Measurements from ENCODE around the gene OSBPL10. TPM values are rescaled to one million over a fixed set of nuclear protein-coding genes. Genes with fewer than 3 reads are reported as not detected.

The OSBPL10 gene
- total and polyA plus RNA-seq, 4 donors = 3.9 to 33.0 (median 13.1) TPM

DNA sequence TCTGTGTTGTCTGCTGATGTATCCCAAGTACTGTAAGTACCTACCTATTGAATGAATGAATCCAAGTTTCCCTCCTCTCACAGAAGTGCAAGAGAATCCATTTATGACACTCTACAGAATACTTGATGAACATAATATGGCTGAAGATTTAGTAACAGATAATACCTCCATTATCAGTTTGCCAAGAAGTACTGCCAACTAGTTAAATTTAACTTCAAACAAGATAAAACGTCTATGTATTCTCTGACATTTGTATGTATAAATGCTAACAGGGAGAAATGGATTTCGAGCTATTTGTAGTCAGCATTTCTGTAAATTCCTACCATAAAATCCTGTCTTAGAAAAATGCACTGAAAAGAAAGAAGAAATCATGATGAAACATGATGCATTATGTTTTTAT is 230.7 kb downstream of the OSBPL10 start:
- DNase-seq (no peak), ATAC-seq (ENCODE audit: insufficient read depth, low FRiP score) (no peak)
- Histone ChIP-seq H3K4me3 (no peak overlapping the region), H3K27me3 (ENCODE audit: control insufficient read depth in 3 of 3, insufficient read depth in 3 of 3, low read length in 2 of 3) (no peaks in the 10 kb centered on the region), H3K9ac (ENCODE audit: insufficient read depth in 1 of 2, low read length in 2 of 2) (no peak overlapping the region), H3K36me3 (ENCODE audit: control insufficient read depth in 4 of 4, insufficient read depth in 4 of 4, low read length in 4 of 4) (peaks cover 0 to 2% (median 0%) of the 10 kb centered on the region in 4 donors), H3K4me1 (ENCODE audit: control insufficient read depth in 5 of 5, insufficient read depth in 5 of 5, low read length in 5 of 5) (peaks cover 0 to 24% (median 3%) of the 10 kb centered on the region in 5 donors), H3K27ac (ENCODE audit: low read depth in 1 of 2, low read length in 1 of 2) (no peak overlapping the region), H3K9me3 (ENCODE audit: control insufficient read depth in 4 of 4, insufficient read depth in 3 of 4, low read length in 3 of 4) (no peaks in the 10 kb centered on the region)
- TF ChIP-seq, protein P1, sequence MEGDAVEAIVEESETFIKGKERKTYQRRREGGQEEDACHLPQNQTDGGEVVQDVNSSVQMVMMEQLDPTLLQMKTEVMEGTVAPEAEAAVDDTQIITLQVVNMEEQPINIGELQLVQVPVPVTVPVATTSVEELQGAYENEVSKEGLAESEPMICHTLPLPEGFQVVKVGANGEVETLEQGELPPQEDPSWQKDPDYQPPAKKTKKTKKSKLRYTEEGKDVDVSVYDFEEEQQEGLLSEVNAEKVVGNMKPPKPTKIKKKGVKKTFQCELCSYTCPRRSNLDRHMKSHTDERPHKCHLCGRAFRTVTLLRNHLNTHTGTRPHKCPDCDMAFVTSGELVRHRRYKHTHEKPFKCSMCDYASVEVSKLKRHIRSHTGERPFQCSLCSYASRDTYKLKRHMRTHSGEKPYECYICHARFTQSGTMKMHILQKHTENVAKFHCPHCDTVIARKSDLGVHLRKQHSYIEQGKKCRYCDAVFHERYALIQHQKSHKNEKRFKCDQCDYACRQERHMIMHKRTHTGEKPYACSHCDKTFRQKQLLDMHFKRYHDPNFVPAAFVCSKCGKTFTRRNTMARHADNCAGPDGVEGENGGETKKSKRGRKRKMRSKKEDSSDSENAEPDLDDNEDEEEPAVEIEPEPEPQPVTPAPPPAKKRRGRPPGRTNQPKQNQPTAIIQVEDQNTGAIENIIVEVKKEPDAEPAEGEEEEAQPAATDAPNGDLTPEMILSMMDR (IDR thresholded peaks at IDR 0.05; ENCODE audit: control extremely low read depth, extremely low read depth) = no peak
- 77 to 82% methylated on average over 2 of the region's 2 CpGs for WGBS, 2 donors

- no peak for ATAC-seq (ENCODE audit: insufficient read depth, low FRiP score)
- TF ChIP-seq, protein P1 (IDR thresholded peaks at IDR 0.05; ENCODE audit: control extremely low read depth, extremely low read depth) = no peak
Measured at GRCh38 chr3:31748933-31749295, 232.1 kb downstream of the OSBPL10 start.

DNA sequence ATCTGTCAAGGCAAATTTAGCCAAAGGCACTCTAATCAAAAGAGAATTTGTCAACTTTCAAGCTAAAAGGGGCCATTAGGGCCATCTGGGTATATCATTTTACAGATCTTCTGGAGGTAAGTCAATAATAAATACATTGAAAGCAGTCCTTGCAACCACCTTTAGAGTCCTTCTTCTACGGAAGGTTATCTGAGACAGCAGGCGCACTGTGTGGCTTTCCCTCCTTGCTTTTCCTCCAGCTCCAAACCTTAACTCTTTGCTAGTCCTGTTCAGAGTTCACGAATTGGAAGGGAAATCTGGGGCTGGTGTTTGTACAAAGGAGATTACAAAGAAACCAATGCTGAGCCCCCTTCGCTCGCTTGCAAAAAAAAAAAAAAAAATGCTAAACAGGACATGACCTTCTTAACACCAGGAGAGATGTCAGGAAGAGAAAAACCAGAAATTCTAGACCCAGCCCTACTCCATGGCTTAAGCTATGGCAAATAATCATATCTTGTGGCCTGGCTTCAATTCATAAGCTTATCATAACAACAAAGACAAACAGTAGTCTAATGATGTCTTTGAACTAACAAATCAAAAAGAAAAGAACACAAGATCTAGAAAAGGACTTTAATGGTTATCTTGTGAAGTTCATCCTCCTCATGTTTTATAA is 232.7 kb downstream of the OSBPL10 start:
- WGBS, 2 donors = 76 to 80% methylated on average over 5 of the region's 5 CpGs

More at GRCh38 chr3:31748933-31749295, 232.1 kb downstream of the OSBPL10 start:
- peaks cover 0 to 10% (median 2%) of the 10 kb centered on the region in 5 donors for H3K4me1 ChIP-seq (ENCODE audit: control insufficient read depth in 5 of 5, insufficient read depth in 5 of 5, low read length in 5 of 5)
- 75 to 80% methylated on average over 5 of the region's 5 CpGs for WGBS, 2 donors
- H3K9ac ChIP-seq (ENCODE audit: insufficient read depth in 1 of 2, low read length in 2 of 2) = no peak overlapping the region
- no peak overlapping the region for H3K27ac ChIP-seq (ENCODE audit: low read depth in 1 of 2, low read length in 1 of 2)
- H3K27me3 ChIP-seq (ENCODE audit: control insufficient read depth in 3 of 3, insufficient read depth in 3 of 3, low read length in 2 of 3) = no peaks in the 10 kb centered on the region
- H3K4me3 ChIP-seq = no peak overlapping the region
- peaks cover 0 to 2% (median 0%) of the 10 kb centered on the region in 4 donors for H3K36me3 ChIP-seq (ENCODE audit: control insufficient read depth in 4 of 4, insufficient read depth in 4 of 4, low read length in 4 of 4)
- no peaks in the 10 kb centered on the region for H3K9me3 ChIP-seq (ENCODE audit: control insufficient read depth in 4 of 4, insufficient read depth in 3 of 4, low read length in 3 of 4)
- peak in 1 of 3 donors; percentile 34 for DNase-seq

More for the DNA sequence above, 232.7 kb downstream of the OSBPL10 start:
- no peak overlapping the region for H3K27ac ChIP-seq (ENCODE audit: low read depth in 1 of 2, low read length in 1 of 2)
- H3K27me3 ChIP-seq (ENCODE audit: control insufficient read depth in 3 of 3, insufficient read depth in 3 of 3, low read length in 2 of 3) = no peaks in the 10 kb centered on the region
- no peaks in the 10 kb centered on the region for H3K9me3 ChIP-seq (ENCODE audit: control insufficient read depth in 4 of 4, insufficient read depth in 3 of 4, low read length in 3 of 4)
- peak in 1 of 3 donors; percentile 38 for DNase-seq
- TF ChIP-seq, protein P1 (IDR thresholded peaks at IDR 0.05; ENCODE audit: control extremely low read depth, extremely low read depth) = no peak
- peaks cover 0 to 2% (median 0%) of the 10 kb centered on the region in 4 donors for H3K36me3 ChIP-seq (ENCODE audit: control insufficient read depth in 4 of 4, insufficient read depth in 4 of 4, low read length in 4 of 4)
- H3K4me1 ChIP-seq (ENCODE audit: control insufficient read depth in 5 of 5, insufficient read depth in 5 of 5, low read length in 5 of 5) = peaks cover 0 to 14% (median 3%) of the 10 kb centered on the region in 5 donors
- no peak overlapping the region for H3K4me3 ChIP-seq
- H3K9ac ChIP-seq (ENCODE audit: insufficient read depth in 1 of 2, low read length in 2 of 2) = no peak overlapping the region
- no peak for ATAC-seq (ENCODE audit: insufficient read depth, low FRiP score)
